ENCODE measurements around the gene IGSF3.

Gene IGSF3

GRCh38 chr1:116686175-116686574 is 18.6 kb upstream of the IGSF3 start:
- DNase-seq (ENCODE audit: low read depth in 2 of 2) = no peak

GRCh38 chr1:116684575-116684974 is 17.0 kb upstream of the IGSF3 start:
- DNase-seq (ENCODE audit: low read depth in 2 of 2) = no peak

GRCh38 chr1:116682641-116683221 is 15.2 kb upstream of the IGSF3 start:
- DNase-seq (ENCODE audit: low read depth in 2 of 2) = no peak

- DNase-seq (ENCODE audit: low read depth in 2 of 2) = no peak
Observed at GRCh38 chr1:116681343-116681899, 13.9 kb upstream of the IGSF3 start.

GRCh38 chr1:116680752-116681151 is 13.2 kb upstream of the IGSF3 start:
- no peak for DNase-seq (ENCODE audit: low read depth in 2 of 2)

GRCh38 chr1:116679828-116680628 is 12.5 kb upstream of the IGSF3 start:
- DNase-seq (ENCODE audit: low read depth in 2 of 2) = no peak

- no peak for DNase-seq (ENCODE audit: low read depth in 2 of 2)
Observed at GRCh38 chr1:116679091-116679827, 11.7 kb upstream of the IGSF3 start.

- DNase-seq (ENCODE audit: low read depth in 2 of 2) = no peak
Observed at GRCh38 chr1:116678732-116679090, 11.2 kb upstream of the IGSF3 start.

- no peak for DNase-seq (ENCODE audit: low read depth in 2 of 2)
Observed at GRCh38 chr1:116677474-116678062, 10.0 kb upstream of the IGSF3 start.

- no peak for DNase-seq (ENCODE audit: low read depth in 2 of 2)
Observed at GRCh38 chr1:116676291-116676690, 8.8 kb upstream of the IGSF3 start.

- no peak for DNase-seq (ENCODE audit: low read depth in 2 of 2)
Observed at GRCh38 chr1:116674751-116675150, 7.2 kb upstream of the IGSF3 start.

- no peak for DNase-seq (ENCODE audit: low read depth in 2 of 2)
Observed at GRCh38 chr1:116674011-116674531, 6.5 kb upstream of the IGSF3 start.

GRCh38 chr1:116671912-116672311 is 4.4 kb upstream of the IGSF3 start:
- no peak for DNase-seq (ENCODE audit: low read depth in 2 of 2)

- DNase-seq (ENCODE audit: low read depth in 2 of 2) = no peak
Observed at GRCh38 chr1:116671072-116671760, 3.7 kb upstream of the IGSF3 start.

GRCh38 chr1:116668277-116668676 is 744 bp upstream of the IGSF3 start:
- no peak for DNase-seq (ENCODE audit: low read depth in 2 of 2)

GRCh38 chr1:116667078-116667574 is 407 bp downstream of the IGSF3 start:
- no peak for DNase-seq (ENCODE audit: low read depth in 2 of 2)

- no peak for DNase-seq (ENCODE audit: low read depth in 2 of 2)
Observed at GRCh38 chr1:116666187-116667077, 1.1 kb downstream of the IGSF3 start.

GRCh38 chr1:116664978-116665371 is 2.6 kb downstream of the IGSF3 start:
- no peak for DNase-seq (ENCODE audit: low read depth in 2 of 2)

- no peak for DNase-seq (ENCODE audit: low read depth in 2 of 2)
Observed at GRCh38 chr1:116664366-116664977, 3.1 kb downstream of the IGSF3 start.

- no peak for DNase-seq (ENCODE audit: low read depth in 2 of 2)
Observed at GRCh38 chr1:116663821-116664220, 3.7 kb downstream of the IGSF3 start.
